OCI-LY7 (cell line): Measurements from ENCODE around the gene RANBP3L. TPM values are rescaled to one million over a fixed set of nuclear protein-coding genes. Genes with fewer than 3 reads are reported as not detected.

Source experiments
- Bru-seq: library from RNA; stranded (reverse); fragments of 400-500 nt; gene quantifications from one replicate; lab custom pipeline; 2021; lab: Mats Ljungman, UMichigan
- BruChase-seq, 2 experiments: library from RNA; stranded (reverse); fragments of 400-500 nt; gene quantifications; one replicate each; lab custom pipeline; 2021; lab: Mats Ljungman, UMichigan
- BruUV-seq: library from RNA; stranded (reverse); fragments of 400-500 nt; replicated peaks from 2 replicates; lab custom pipeline; 2021; lab: Mats Ljungman, UMichigan
- CTCF ChIA-PET: fragments of 300-600 bp; sonication (Branson Sonifier 250); formaldehyde crosslinking; loops from one replicate; lab custom pipeline; 2022; ENCODE audit warnings: antibody characterized with exemption; ENCODE audit not compliant: unreplicated experiment; lab: Charles Lee
- POLR2A ChIA-PET: fragments of 300-600 bp; sonication (Branson Sonifier 250); formaldehyde crosslinking; loops from one replicate; lab custom pipeline; 2022; ENCODE audit warnings: antibody characterized with exemption; lab: Charles Lee
- DNase-seq: peaks from one replicate; pipeline ENCODE4 v3.0.0-alpha.2; 2015; ENCODE audit warnings: low spot score
- H2AFZ ChIP-seq: fragments of 200-600 bp; sonication (generic), shearing (Covaris generic); 2 replicates; pipeline ENCODE4 v1.6.1; 2014; ENCODE audit warnings: mild to moderate bottlenecking, antibody characterized with exemption, low read length, moderate library complexity
- H3K27ac ChIP-seq: fragments of 200-600 bp; sonication (generic); 2 replicates; pipeline ENCODE4 v1.5.1; 2014; ENCODE audit warnings: mixed run types, low read depth, mild to moderate bottlenecking, moderate library complexity, low read length, inconsistent platforms; ENCODE audit not compliant: poor library complexity, severe bottlenecking
- H3K36me3 ChIP-seq: fragments of 200-600 bp; sonication (generic); 2 replicates; pipeline ENCODE4 v1.6.1; 2014; ENCODE audit warnings: mild to moderate bottlenecking, antibody characterized with exemption, low read length, moderate library complexity, mixed read lengths; ENCODE audit not compliant: insufficient read depth
- H3K4me1 ChIP-seq: fragments of 200-600 bp; sonication (generic); 2 replicates; pipeline ENCODE4 v1.5.1; 2014; ENCODE audit warnings: mild to moderate bottlenecking, low read length; ENCODE audit not compliant: insufficient read depth, poor library complexity, severe bottlenecking
- H3K4me2 ChIP-seq: fragments of 200-600 bp; sonication (generic); 2 replicates; pipeline ENCODE4 v1.6.1; 2014; ENCODE audit warnings: mild to moderate bottlenecking, low read length
- H3K4me3 ChIP-seq: fragments of 200-600 bp; sonication (generic); 2 replicates; pipeline ENCODE4 v1.5.1; 2014; ENCODE audit warnings: mild to moderate bottlenecking, low read depth, low read length; ENCODE audit not compliant: poor library complexity, severe bottlenecking
- H3K79me2 ChIP-seq: fragments of 200-600 bp; sonication (generic); 2 replicates; pipeline ENCODE4 v1.6.1; 2016; ENCODE audit warnings: low read depth, mild to moderate bottlenecking, low read length, moderate library complexity, mixed read lengths; ENCODE audit not compliant: insufficient read depth
- H3K9me2 ChIP-seq: fragments of 200-600 bp; sonication (generic); 2 replicates; pipeline ENCODE4 v1.6.1; 2016; ENCODE audit warnings: mild to moderate bottlenecking, low read length, mixed read lengths; ENCODE audit not compliant: insufficient read depth
- H3K9me3 ChIP-seq: fragments of 200-600 bp; sonication (generic); 2 replicates; pipeline ENCODE4 v1.6.1; 2014; ENCODE audit warnings: mild to moderate bottlenecking, mixed run types, low read length, mixed read lengths
- H4K20me1 ChIP-seq: fragments of 200-600 bp; sonication (generic); 2 replicates; pipeline ENCODE4 v1.6.1; 2014; ENCODE audit warnings: mild to moderate bottlenecking, antibody characterized with exemption, low read length, moderate library complexity, mixed read lengths; ENCODE audit not compliant: insufficient read depth
- CTCF ChIP-seq: fragments of 200-600 bp; sonication (generic); conservative IDR thresholded peaks from 2 replicates; pipeline ENCODE4 v1.5.1; 2014; ENCODE audit warnings: mild to moderate bottlenecking, antibody characterized with exemption, low read length, moderate library complexity, mixed read lengths
- EZH2phosphoT487 ChIP-seq: fragments of 200-600 bp; sonication (generic); IDR thresholded peaks from 2 replicates; pipeline ENCODE4 v1.6.1; 2018; ENCODE audit warnings: low read depth, borderline replicate concordance, mild to moderate bottlenecking, mixed run types, antibody characterized with exemption, low read length, moderate library complexity, mixed read lengths
- intact Hi-C: fragments of 100-400 bp; cut with micrococcal nuclease; formaldehyde crosslinking; loops from one replicate; pipeline ENCODE4 v1.10.0; 2022; ENCODE audit not compliant: unreplicated experiment
- long read RNA-seq: library from polyadenylated mRNA; stranded (forward); transcript quantifications from one replicate; pipeline ENCODE4 v2.0.0, GENCODE V29; 2022
- total RNA-seq, 2 experiments: library from RNA; depleted of rRNA in 1 of 2; stranded (reverse); fragments of >200 nt in 1 of 2; shearing (Covaris generic) in 1 of 2; gene quantifications; 2 replicates each; pipeline ENCODE4 v1.2.3, GENCODE V29; 2014 to 2022

Gene RANBP3L, protein sequence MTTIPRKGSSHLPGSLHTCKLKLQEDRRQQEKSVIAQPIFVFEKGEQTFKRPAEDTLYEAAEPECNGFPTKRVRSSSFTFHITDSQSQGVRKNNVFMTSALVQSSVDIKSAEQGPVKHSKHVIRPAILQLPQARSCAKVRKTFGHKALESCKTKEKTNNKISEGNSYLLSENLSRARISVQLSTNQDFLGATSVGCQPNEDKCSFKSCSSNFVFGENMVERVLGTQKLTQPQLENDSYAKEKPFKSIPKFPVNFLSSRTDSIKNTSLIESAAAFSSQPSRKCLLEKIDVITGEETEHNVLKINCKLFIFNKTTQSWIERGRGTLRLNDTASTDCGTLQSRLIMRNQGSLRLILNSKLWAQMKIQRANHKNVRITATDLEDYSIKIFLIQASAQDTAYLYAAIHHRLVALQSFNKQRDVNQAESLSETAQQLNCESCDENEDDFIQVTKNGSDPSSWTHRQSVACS
- total RNA-seq (2014; rRNA removed; shearing (Covaris generic)) (not detected in 2 replicates), total RNA-seq (2022) (not detected in 2 replicates), Bru-seq, nascent RNA (percentile 12 among the genes with signal in this experiment), BruChase-seq, experiment 1, labeled RNA remaining after a 6-hour chase (percentile 7 among the genes with signal in this experiment), BruChase-seq, experiment 2, labeled RNA remaining after a 2-hour chase (percentile 3 among the genes with signal in this experiment)
- long read RNA-seq, partial matches to known transcripts = 0 of 1 reads
- long read RNA-seq, other reads (novel, unspliced or antisense) = 1 of 1 reads

DNA sequence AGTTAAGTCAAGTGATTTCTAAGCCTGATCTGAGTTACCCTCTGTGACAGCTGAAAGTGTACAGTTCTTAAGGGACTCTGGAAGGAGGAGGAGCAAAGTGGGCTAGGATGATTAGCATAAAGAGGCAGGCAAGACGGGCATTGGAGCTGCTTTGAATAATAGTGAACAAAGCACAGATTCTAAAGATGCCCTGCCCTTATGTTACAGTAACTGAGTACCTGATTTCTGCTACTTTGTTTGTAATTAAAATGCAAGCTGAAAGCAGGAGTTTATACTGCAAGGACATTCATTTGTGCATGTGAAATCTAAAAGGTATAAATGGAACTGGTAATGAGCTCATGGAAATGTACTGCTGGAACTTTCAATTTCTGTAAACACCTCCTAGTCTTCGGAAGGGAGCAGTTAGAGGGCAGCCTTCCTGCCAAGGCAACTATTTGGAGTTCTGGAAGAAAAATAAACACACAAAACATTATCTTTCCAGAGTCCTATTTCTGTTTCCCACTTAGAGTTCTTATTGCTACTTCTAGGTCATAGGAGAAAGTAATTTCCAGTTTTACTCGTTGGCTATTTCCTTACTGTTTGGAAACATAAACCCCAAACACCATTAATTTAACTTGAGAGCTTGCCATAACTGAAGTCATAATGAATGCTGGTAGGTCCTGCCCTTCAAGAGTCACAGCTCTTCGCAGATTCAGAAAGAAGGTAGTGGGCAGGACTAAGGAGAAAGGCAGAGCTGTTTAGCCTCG is at the start of gene RANBP3L:
Gene RANBP3L, minus strand, starts transcription at position 45 of the 746 bp plus-strand sequence. CDS start 486 bp downstream, outside the sequence.
- H3K4me1 ChIP-seq = peaks cover 21% of the 10 kb centered on the region
- no TSS peak for BruUV-seq
- H3K4me2 ChIP-seq = peak within 1 kb of the TSS; percentile 22
- no peaks in the 10 kb centered on the region for H3K36me3 ChIP-seq
- H2AFZ ChIP-seq = peak within 1 kb of the TSS; percentile 44
- H3K4me3 ChIP-seq = no peak within 1 kb of the TSS
- TF ChIP-seq CTCF = no peak
- TF ChIP-seq EZH2phosphoT487 = no peak
- H3K9me2 ChIP-seq = no peaks in the 10 kb centered on the region
- H3K79me2 ChIP-seq = no peaks in the 10 kb centered on the region
- POLR2A ChIA-PET = interaction anchor here (0.6 to 1.6 kb wide), 6 partner anchors 17 to 98 kb away, joined by 3 to 4 read pairs (median 3); partner anchors contain the start of gene NADK2
- H4K20me1 ChIP-seq = no peaks in the 10 kb centered on the region
- DNase-seq = peak; percentile 40
- intact Hi-C loops = no loop called here
- no peaks in the 10 kb centered on the region for H3K9me3 ChIP-seq
- H3K27ac ChIP-seq = no peak within 1 kb of the TSS
- CTCF ChIA-PET = no interaction called here

DNA sequence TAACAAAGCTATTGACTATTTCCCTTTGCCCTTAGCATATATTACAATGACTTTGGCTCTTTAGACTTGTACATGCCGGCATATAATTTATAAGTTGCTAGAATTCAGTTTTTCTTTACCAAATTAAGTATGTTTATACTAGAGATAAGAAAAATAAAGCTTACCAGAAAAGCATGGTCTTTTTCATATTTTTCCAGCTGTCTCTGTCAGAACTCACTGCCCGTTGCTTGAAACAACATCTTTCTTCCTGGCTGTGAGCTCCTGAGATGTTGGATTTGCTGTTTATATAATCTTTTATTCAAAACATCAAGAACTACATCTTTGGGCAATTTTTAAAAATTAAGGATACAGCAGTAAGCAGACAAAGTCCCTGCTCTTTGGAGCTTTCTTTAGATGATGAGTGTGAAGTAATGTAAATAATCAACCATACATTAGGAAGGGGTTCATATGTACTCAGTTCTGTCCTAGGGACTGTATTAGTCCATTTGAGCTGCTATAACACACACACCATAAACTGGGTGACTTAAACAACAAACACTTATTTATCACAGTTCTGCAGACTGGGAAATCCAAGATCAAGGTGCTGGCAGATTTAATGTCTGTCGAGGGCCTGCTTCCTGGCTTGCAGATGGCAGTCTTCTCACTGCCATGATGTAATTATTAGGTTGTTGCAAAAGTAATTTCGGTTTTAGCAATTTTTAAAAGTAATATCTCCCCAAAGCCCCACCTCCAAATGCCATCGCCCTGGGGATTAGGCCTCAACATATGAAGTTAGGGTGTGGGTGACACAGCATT is 45.4 kb upstream of the RANBP3L start:
- no peak for DNase-seq
- Histone ChIP-seq H3K79me2 (no peaks in the 10 kb centered on the region), H3K9me3 (no peaks in the 10 kb centered on the region), H3K27ac (no peak overlapping the region), H3K4me2 (no peak overlapping the region), H3K4me1 (no peaks in the 10 kb centered on the region), H4K20me1 (no peaks in the 10 kb centered on the region), H3K4me3 (no peak overlapping the region), H3K9me2 (no peaks in the 10 kb centered on the region), H2AFZ (peak overlapping the region; percentile 94), H3K36me3 (no peaks in the 10 kb centered on the region; the same call in 1 of the 2 replicates)
- CTCF ChIA-PET = no interaction called here
- intact Hi-C loops = no loop called here
- no TSS peak for BruUV-seq
- TF ChIP-seq EZH2phosphoT487 (no peak), CTCF (no peak)
- POLR2A ChIA-PET = interaction anchor here (0.6 to 2.2 kb wide), 11 partner anchors 9 to 168 kb away, joined by 3 to 8 read pairs (median 3); no protein-coding TSS in a partner anchor
